ENCODE results near the gene PRKAG2.

- TF ChIP-seq CTCF (IDR thresholded peaks at IDR 0.05), result no peak
- TF ChIP-seq ZFX (IDR thresholded peaks at IDR 0.05; ENCODE audit: borderline replicate concordance), result no peak
These were observed 285.0 kb downstream of the PRKAG2 start for GRCh38 chr7:151591866-151592265.
